Right ventricle myocardium inferior (tissue), 1 donor: ENCODE data around the gene LHX2. TPM values are rescaled to one million over a fixed set of nuclear protein-coding genes. Genes with fewer than 3 reads are reported as not detected.

Experiments used
- ATAC-seq: fragments of 200-7000 bp; cut with Tn5 transposase; one replicate; pipeline ENCODE4 v1.9.1; 2020; ENCODE audit warnings: mild to moderate bottlenecking, moderate library complexity
- DNase-seq: peaks from one replicate; pipeline ENCODE4 v3.0.0; 2021; ENCODE audit errors: missing footprints
- intact Hi-C: fragments of 100-400 bp; cut with DNase I; formaldehyde crosslinking; loops from one replicate; pipeline ENCODE4 v1.11.0; 2022
- total RNA-seq: library from RNA; stranded (reverse); fragmentation: NEBNext Ultra II Directional; extraction: Animal tissue kit (Norgen Biotek cat#: 25700); gene quantifications from one replicate; pipeline ENCODE4 v1.2.1, GENCODE V29; 2021
- donor health status: DM: no; HTN: yes; CAD: no; lungs with severe emphysema.

LHX2 gene
- total RNA-seq, 1 donor from 2014 or later: not detected

DNA sequence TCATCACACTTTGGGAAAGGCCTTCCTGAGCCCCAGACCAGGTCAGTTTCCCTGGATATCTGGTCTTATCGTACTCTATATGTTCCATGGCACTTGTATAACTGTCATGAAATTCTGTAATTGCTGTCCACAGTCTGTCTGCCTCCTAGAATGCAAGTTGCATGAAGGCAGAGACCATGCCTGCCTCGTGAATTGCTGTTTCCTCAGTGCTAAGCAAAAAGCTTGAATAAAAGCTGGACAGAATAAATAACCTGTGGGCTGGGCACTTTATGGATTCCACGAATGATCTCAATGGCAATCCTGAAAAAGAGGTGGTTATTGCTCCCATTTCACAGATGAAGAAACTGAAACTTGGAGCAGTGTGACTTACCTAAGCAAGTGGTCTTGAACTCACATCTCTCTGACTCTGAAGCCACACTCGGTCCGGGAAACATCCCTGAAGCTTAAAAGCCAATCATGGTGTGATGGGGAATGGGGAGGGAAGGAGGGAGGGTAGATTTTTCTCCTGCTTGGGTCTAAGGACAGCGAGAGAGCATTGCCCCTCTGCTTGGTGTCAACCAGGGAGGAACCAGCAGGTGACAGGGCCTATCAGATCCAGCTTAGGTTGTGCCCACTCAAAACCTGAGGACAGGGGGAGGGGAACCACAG lies 13.2 kb upstream of the LHX2 start:
- DNase-seq: no peak
- intact Hi-C loops: no loop called here

DNA sequence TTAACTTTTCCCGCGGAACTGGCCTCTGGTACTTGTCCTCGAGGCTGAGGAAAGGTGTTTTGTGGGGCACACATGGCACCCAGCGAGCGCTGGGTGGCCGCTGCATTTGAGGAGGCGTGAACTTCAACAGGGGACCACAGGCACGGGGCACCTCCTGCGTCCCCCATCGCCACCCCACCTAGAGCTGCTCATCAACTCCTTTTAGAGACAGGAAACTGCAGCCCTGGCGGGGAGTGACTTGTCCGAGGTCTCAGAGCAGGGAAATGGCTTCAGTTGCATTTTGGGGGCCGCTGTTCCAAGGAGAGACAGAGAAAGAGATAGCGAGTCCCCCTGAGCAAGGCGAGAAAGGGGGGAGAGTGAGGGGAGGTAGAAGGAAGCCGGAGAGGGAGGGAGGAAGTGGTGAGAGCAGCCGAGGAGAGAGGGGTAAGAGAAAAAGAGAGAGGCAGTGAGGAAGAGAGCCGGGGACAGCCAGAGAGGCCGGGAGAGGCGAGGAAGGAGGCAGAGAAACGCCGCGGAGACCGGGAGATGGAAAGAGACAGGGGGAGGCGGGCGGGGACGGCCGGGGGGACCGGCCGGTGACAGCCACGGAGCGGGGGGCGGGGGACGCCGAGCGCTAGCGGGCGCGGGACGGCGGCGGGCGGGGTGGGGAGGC lies 12.5 kb upstream of the LHX2 start:
- DNase-seq: no peak
- ATAC-seq: no peak
- intact Hi-C loops: no loop called here

More for the DNA sequence above, 13.2 kb upstream of the LHX2 start:
- no peak for ATAC-seq

DNA sequence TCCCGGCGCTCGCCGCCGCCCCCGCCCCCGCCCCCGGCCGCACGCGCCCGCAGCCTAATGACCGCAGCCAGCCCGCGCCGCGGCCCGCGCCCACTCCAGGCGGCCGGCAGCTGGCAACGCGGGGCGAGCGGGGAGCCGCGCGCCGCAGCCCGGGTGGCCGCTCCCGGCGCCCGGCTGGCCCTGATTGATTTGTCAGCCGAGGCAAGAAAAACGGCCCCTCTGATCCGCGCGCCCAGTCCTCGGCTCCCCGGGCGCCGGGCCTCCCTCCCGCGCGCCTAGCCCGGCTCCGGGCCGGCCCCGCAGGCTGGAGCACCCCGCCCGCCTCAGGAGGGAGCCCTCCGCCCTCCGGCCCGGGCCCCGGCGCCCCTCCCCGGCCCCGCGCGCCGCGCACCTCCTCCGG lies 11.9 kb upstream of the LHX2 start:
- ATAC-seq (no peak), DNase-seq (no peak)
- intact Hi-C loops: no loop called here

GRCh38 chr9:124000161-124000783 lies 11.3 kb upstream of the LHX2 start:
- intact Hi-C loops: no loop called here
- ATAC-seq (no peak), DNase-seq (no peak)

DNA sequence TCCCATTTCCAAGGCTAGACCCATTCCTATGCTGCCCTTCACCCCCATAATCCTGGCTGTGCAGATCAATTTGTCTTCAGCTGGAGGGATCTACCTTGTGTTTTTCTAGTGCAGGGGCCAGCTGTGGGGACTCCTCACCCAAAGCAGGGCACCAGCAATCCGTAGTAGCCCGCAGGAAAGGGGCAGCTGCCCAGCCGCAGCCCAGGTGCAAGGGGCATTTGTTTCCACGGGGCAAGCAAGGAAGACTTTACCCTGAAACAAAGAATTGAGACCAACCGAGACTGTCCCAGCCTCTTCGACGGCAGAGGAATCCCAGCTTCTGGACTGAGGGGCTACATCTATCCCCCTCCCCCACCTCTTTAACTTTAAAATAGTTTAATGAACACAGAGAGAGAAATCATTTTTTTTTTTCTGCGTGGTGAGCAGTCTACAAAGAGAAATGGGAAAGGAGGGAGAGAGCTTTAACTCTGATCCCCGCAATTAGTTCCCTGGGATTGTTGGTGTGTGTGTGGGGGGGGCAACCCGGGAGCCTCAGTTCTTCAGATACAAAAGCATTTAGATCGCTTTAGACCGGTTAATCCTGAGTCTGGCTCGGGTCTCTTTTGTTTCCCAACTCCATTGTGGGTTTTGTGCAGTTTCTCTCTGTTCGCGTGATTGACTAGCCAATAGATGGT lies 10.6 kb upstream of the LHX2 start:
- DNase-seq (no peak), ATAC-seq (no peak)
- intact Hi-C loops: no loop called here

- intact Hi-C loops: no loop called here
- ATAC-seq: no peak
Measured at GRCh38 chr9:124001458-124001799, 10.1 kb upstream of the LHX2 start.

GRCh38 chr9:124001866-124002525 lies 9.6 kb upstream of the LHX2 start:
- DNase-seq: no peak
- intact Hi-C loops: no loop called here
- ATAC-seq: no peak

More at GRCh38 chr9:124001458-124001799, 10.1 kb upstream of the LHX2 start:
- DNase-seq: no peak

GRCh38 chr9:124003636-124004349 lies 7.8 kb upstream of the LHX2 start:
- no peak for DNase-seq
- ATAC-seq: no peak
- intact Hi-C loops: no loop called here

- ATAC-seq: no peak
- intact Hi-C loops: no loop called here
- DNase-seq: no peak
Measured at GRCh38 chr9:124004593-124004992, 7.0 kb upstream of the LHX2 start.

DNA sequence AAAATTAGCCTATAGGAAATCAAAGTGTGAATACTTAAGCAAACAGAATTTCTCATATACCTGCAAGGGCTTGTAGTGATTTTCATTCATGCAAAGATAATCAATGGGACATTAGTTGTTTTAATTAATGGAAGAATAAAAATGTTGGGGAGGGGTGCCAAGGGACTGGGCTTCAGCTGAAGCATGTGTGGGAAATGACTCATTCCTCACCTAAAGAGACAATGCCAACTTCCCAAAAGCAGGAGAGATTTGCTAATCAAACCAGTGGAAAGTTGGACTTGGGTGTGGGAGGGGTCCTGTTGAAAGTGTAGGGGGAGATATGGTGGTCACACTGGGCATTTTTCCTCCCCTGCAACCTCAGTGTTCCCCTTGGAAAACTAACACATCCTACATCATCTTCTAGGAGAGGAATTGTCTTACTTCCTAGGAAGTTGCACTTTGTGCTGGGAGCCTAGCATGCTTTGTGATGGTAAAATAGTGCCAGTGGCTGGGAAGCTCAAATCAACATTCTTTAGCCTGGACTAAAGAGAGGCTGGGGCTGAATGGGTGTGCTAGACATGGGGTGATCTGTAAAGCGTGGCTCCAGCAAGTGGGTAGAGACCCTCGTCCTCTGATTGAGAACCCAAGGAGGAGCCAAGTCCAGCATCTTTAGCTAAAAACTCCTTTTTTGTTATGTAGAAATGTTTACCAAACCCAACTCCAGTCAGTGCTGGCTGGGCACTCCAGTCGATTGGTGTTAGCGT lies 6.4 kb upstream of the LHX2 start:
- no peak for ATAC-seq
- intact Hi-C loops: no loop called here

GRCh38 chr9:124006448-124007361 lies 4.9 kb upstream of the LHX2 start:
- DNase-seq (no peak), ATAC-seq (no peak)
- intact Hi-C loops: no loop called here

More for the DNA sequence above, 6.4 kb upstream of the LHX2 start:
- no peak for DNase-seq

GRCh38 chr9:124007565-124008302 lies 3.8 kb upstream of the LHX2 start:
- DNase-seq (no peak), ATAC-seq (no peak)
- intact Hi-C loops: no loop called here

GRCh38 chr9:124008303-124008693 lies 3.3 kb upstream of the LHX2 start:
- ATAC-seq: no peak
- DNase-seq: no peak
- intact Hi-C loops: no loop called here

GRCh38 chr9:124008694-124009530 lies 2.7 kb upstream of the LHX2 start:
- intact Hi-C loops: no loop called here
- no peak for DNase-seq
- ATAC-seq: no peak

DNA sequence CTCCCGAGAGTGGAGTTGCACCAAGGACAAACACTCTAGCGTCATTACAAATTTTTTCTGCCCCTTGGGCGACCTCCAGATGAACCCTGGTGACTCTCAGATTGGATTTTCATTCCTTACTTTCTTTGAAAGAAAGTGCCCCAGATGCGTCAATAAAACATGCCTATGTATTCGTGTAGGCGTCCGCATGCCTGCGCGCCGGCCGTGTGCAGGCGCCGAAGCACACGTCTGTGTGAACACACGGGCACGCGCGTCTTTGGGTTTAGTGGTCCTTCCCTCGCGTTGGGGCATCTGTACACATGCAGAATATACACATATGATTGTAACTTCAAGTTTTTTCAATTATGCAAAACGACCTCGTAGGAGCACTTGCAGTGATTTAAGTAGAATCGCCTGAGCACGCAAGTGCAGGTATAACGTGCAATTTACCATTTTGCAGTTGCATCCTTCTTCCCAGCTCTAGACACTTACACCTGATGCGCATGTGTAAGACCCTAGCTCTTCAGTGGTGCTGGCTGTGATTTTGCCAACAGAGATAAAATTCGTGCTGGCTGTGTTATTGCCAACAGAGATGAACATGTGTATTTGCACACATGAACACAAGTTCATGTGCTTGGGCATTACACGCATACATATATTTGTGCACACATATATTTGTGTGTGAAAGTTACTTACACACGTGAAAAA lies 1.9 kb upstream of the LHX2 start:
- intact Hi-C loops: no loop called here
- DNase-seq: no peak

More for the DNA sequence above, 1.9 kb upstream of the LHX2 start:
- no peak for ATAC-seq
